SH-SY5Y (cell line): ENCODE results near the gene CER1.

Source experiments
- GATA2 ChIP-seq: IDR thresholded peaks from 2 replicates; pipeline ENCODE4 v1.6.1; 2011; ENCODE audit warnings: mild to moderate bottlenecking, low read depth, low read length
- GATA3 ChIP-seq: IDR thresholded peaks from 2 replicates; pipeline ENCODE4 v1.6.1; 2011; ENCODE audit warnings: low read depth, mild to moderate bottlenecking, low read length, moderate library complexity

CER1 gene

DNA sequence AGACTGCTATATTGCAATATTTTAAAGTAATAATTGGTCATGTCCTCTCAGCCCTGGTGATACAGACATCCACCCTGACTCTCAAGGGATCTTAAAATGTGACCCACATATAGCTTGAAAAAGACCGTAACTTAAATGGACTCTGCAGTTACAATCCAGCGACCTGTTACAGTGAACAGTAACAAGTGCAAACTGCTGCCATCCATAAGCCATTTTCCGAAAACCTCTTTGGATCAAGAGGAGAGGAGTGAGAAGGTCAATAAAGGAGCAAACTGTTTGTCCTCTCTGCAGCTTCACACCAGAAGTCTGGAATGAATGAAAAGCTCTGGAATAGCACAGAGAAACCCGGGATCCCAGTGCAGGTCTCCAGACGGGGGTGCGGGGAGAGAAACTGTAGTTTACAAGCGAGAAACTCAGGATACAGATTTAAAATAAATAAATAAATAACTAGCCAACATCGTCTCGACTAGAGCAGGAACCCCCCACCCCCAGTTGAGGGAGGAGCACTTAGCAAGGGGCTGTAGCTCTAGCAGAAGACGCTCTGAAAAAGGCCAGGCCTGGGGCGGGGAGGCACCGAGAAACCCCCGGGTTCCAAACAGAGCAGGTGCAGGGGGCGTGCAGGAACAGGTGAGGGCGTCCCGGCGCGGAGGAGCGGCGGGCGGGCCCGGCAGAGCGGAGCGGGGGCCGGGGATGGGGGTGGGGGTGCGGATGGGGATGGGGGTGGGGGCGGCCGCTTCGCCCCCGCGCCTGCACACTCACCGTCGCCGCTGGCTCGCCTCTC, 29.9 kb downstream of the CER1 start:
- TF ChIP-seq GATA3 (no peak), GATA2 (no peak)

DNA sequence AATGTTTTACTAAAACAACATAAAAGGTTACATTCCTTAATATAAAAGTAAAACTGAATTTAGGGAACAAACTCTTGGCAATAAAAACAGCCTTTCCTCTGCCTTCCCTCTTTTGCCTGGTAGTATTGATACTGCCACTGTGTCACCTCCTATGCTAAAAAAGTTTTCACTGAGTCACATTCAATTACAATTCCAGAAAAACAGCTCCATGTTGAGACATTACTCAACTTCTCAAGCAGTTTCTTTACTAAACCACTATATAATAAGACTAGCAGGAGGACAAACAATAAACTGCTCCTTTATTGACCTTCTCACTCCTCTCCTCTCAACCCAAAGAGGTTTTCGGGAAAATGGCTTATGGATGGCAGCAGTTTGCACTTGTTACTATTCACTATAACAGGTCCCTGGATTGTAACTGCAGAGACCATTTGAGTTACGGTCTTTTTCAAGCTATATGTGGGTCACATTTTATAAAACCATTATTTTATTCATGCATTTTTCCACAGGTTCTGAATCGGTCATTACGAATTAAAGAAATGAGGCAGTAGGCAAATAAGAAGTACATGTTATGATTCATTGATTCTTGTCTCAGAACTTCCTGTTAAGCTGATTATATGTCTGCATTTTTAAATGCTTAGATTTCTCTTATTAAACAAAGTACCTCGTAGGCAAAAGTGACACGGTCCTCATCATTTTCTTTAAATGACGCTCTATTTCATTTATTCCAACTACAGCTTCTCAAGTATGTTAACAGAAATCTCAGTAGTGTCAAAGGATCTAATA, 31.4 kb downstream of the CER1 start:
- no peak for TF ChIP-seq GATA2
- no peak for TF ChIP-seq GATA3

DNA sequence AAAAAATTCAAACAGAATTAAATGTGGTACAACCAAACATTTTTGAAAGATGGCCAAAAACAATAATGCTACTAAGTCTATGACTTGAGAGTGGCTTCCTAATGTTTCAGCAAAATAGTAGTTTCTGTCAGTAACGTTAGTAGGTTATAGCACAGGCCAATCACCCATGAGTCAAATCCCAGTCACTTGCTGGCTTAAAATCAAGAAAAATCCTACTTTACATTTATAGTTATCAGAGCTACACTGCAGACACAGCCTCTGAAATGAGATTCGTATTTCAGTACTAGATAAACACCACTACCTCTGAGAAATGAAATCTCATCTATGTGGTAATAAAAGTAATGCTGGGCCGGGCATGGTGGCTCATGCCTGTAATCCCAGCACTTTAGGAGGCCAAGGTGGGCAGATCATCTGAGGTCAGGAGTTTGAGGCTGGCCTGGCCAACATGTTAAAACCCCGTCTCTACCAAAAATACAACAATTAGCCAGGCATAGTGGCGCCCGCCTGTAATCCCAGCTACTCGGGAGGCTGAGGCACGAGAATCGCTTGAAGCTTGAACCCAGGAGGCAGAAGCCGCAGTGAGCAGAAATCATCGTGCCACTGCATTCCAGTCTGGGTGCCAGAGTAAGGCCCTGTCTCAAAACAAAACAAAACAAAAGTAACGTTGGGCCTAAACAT, 35.4 kb downstream of the CER1 start:
- TF ChIP-seq GATA3, result no peak
- no peak for TF ChIP-seq GATA2

DNA sequence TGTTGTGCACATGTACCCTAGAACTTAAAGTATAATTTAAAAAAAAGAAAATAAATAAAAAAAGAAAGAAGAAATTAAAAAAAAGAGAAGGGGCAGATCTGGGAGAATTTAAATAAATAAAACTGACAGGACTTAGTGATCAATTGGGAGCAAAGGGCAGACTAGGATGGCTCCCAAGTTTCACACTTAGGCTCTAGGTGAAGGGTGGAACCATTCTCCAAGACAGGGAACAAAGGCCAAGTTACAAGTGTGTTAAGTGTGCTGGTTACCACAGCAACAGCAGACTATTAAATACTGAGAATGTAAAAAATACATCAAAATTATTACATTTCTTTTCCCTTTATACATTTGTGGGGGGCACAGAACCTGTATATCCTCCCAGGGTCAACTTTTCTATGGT, 36.4 kb downstream of the CER1 start:
- no peak for TF ChIP-seq GATA2
- no peak for TF ChIP-seq GATA3

DNA sequence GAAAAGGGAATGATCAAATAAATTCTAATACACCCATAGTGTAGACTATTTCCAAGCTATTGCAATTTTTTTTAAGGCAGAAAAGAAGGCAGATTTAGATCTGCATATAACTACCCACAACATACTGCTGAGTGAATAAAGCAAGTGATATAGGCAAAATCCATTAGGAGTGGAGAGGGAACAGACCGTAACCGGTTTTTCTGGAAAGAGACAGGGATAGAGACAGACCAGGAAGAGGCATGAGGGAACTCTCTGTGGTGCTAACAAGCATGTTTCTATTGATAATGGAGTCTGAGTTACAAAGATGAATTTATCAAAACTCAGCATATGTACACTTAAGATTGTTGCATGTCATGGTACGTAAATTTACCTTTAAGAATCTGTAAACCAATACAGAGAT, 43.8 kb downstream of the CER1 start:
- TF ChIP-seq GATA3 (no peak), GATA2 (no peak)

DNA sequence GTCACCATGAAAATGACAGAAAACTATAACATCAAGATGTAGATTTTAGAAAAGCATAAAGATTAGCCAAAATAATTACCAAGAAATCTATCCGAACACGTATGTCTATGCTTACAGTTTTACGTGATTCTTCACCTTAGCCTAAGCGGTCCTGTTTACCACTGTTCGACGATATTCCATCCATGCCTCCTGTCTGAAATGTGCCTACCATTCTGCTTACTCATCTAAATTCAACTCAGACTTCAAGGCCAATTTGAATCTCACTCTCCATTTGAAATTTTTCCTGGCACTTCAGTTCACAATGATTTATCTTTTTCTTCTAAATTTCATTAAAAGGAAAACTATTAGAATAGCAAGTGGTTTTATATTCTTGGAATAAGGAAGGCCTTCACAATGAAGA, 44.7 kb downstream of the CER1 start:
- TF ChIP-seq GATA2, result no peak
- TF ChIP-seq GATA3, result no peak

DNA sequence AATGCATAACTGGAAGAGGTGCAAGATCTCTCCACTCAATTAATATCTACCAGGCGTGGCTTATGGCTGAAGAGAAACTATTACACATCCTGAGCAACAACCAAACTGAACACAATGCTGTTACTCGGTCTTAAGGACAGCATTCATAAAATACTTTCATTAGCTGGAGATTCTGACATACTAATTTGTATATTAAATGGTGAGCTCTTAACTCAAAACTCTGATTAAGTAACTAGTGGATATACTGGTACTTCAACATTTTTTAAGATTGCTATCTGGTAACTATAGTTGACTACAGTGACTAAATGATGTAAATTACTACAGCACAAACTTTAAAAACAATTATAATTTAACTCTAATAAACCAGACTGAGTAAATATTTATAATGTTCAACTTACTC, 45.1 kb downstream of the CER1 start:
- no peak for TF ChIP-seq GATA3
- TF ChIP-seq GATA2, result no peak

DNA sequence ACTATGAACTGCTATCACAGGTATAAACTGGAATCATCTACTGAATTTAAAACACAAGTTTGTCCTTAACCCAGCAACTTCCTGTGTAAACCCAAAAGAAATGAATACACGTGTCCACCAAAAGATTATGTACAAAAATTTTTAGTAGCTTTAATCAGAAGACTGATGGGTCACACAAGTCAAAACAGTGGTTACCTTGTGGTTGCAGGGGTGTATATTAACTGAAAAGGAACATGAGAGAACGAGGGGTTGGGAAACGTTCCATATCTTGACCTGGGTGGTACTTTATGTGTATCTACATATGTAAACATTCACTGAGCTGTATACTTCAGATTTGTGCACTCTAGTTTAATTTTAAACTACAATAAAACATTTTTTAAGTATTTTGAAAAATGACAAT, 47.9 kb downstream of the CER1 start:
- TF ChIP-seq GATA2 (no peak), GATA3 (no peak)

DNA sequence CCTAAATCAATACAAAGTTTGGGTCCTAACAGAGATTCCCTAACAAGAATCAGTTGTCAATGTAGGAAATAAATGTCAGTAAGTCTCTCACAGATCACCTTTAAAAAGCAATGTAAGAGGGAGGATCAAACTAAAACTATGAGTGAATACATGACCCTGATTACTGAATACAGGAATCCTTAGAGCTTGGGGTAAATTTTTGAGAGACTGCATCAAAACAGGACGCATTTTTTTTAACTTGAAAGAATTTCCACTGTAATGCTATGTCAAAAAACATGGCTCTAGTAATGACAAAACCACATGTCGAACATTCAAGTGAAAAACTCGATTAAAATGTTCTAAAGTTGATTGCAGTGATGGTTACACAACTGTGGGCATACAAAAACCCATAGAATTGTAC, 51.2 kb downstream of the CER1 start:
- no peak for TF ChIP-seq GATA2
- TF ChIP-seq GATA3, result no peak

DNA sequence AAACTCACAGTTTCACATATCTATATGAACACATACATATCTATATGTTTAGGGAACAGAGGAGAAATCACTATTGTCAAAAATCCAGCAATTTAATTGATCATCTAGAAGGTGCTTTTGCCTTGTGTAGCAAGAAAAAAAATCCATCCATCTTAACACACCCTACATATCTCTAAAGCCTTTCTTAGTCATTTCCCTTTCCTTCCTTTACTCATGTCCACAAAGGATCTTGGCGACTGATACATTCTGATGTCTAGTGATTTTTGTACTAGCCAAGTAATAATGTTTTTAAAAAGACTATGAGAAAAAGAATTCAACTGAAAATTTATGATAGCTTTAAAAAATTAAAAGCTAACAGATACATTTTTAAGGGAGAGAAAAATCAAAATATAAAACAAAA, 51.8 kb downstream of the CER1 start:
- TF ChIP-seq GATA2 (no peak), GATA3 (no peak)
